KMS-11 (cell line): ENCODE data around the gene SFN.
A peak's percentile ranks its signal among the peaks of the same experiment; 100 is the strongest.
"Not testable (repeated sequence)": the region's sequence is repeated elsewhere in the genome, so short reads cannot be mapped to it uniquely, and the experiment has no call there.

Experiments used
- H2AFZ ChIP-seq: fragments of 200-600 bp; sonication (generic); 2 replicates; pipeline ENCODE4 v1.6.1; 2016; ENCODE audit warnings: antibody characterized with exemption, mixed run types, low read depth
- H3K27ac ChIP-seq: fragments of 200-600 bp; sonication (generic); 2 replicates; pipeline ENCODE4 v1.6.1; 2016; ENCODE audit warnings: mild to moderate bottlenecking, mixed run types
- H3K27me3 ChIP-seq: fragments of 200-600 bp; sonication (generic); 2 replicates; pipeline ENCODE4 v1.6.1; 2017; ENCODE audit warnings: mild to moderate bottlenecking, low read depth, mixed run types, moderate library complexity; ENCODE audit not compliant: insufficient read depth
- H3K36me3 ChIP-seq: fragments of 200-600 bp; sonication (generic); 2 replicates; pipeline ENCODE4 v1.6.1; 2017; ENCODE audit warnings: mild to moderate bottlenecking, mixed run types; ENCODE audit not compliant: insufficient read depth
- H3K4me1 ChIP-seq: fragments of 200-600 bp; sonication (generic); 2 replicates; pipeline ENCODE4 v1.6.1; 2016; ENCODE audit warnings: mild to moderate bottlenecking, low read depth, mixed run types; ENCODE audit not compliant: poor library complexity, severe bottlenecking
- H3K4me2 ChIP-seq: fragments of 200-600 bp; sonication (generic); 2 replicates; pipeline ENCODE4 v1.7.0; 2016; ENCODE audit warnings: mild to moderate bottlenecking, mixed run types
- H3K4me3 ChIP-seq: fragments of 200-600 bp; sonication (generic); IDR thresholded peaks from 2 replicates; pipeline ENCODE4 v1.6.1; 2017; ENCODE audit warnings: low read depth, low read length, mixed read lengths; ENCODE audit not compliant: insufficient read depth
- H3K79me2 ChIP-seq: fragments of 200-600 bp; sonication (generic); 2 replicates; pipeline ENCODE4 v1.6.1; 2016; ENCODE audit warnings: low read depth, mixed run types; ENCODE audit not compliant: insufficient read depth
- H3K9ac ChIP-seq: fragments of 200-600 bp; sonication (generic); 2 replicates; pipeline ENCODE4 v1.6.1; 2016; ENCODE audit warnings: mild to moderate bottlenecking, mixed run types
- H4K20me1 ChIP-seq: fragments of 200-600 bp; sonication (generic); 2 replicates; pipeline ENCODE4 v1.6.1; 2016; ENCODE audit warnings: mild to moderate bottlenecking, mixed run types; ENCODE audit not compliant: insufficient read depth
- CTCF ChIP-seq: fragments of 200-600 bp; sonication (generic); conservative IDR thresholded peaks from 2 replicates; pipeline ENCODE4 v1.6.1; 2017; ENCODE audit warnings: low read depth, mild to moderate bottlenecking, antibody characterized with exemption, low read length, moderate library complexity, mixed read lengths

The SFN gene

GRCh38 chr1:26861889-26862378 lies 1.0 kb upstream of the SFN start:
- no peaks in the 10 kb centered on the region for H3K79me2 ChIP-seq
- no peaks in the 10 kb centered on the region for H3K27me3 ChIP-seq
- H4K20me1 ChIP-seq: no peaks in the 10 kb centered on the region
- no peak overlapping the region for H3K27ac ChIP-seq
- no peaks in the 10 kb centered on the region for H3K36me3 ChIP-seq
- H3K4me2 ChIP-seq: no peak overlapping the region
- H3K9ac ChIP-seq: no peak overlapping the region
- no peak for TF ChIP-seq CTCF
- H2AFZ ChIP-seq: no peak overlapping the region
- H3K4me1 ChIP-seq: peaks cover 14% of the 10 kb centered on the region
- no peak overlapping the region for H3K4me3 ChIP-seq

GRCh38 chr1:26863685-26864077 lies 732 bp downstream of the SFN start:
- Histone ChIP-seq H3K36me3 (no peaks in the 10 kb centered on the region), H3K4me3 (no peak overlapping the region), H2AFZ (peak overlapping the region; percentile 92; the same call in 1 of the 2 replicates), H3K27ac (no peak overlapping the region; the same call in 1 of the 2 replicates), H3K9ac (no peak overlapping the region), H3K27me3 (no peaks in the 10 kb centered on the region), H3K79me2 (no peaks in the 10 kb centered on the region), H3K4me2 (peak overlapping the region; percentile 90; the same call in 1 of the 2 replicates), H4K20me1 (no peaks in the 10 kb centered on the region), H3K4me1 (peaks cover 14% of the 10 kb centered on the region)
- TF ChIP-seq CTCF: no peak

GRCh38 chr1:26864610-26865480 lies 1.9 kb downstream of the SFN start:
- no peak for TF ChIP-seq CTCF
- Histone ChIP-seq H2AFZ (peak overlapping the region; percentile 94), H3K27me3 (no peaks in the 10 kb centered on the region), H3K4me1 (peaks cover 14% of the 10 kb centered on the region), H3K4me2 (peak overlapping the region; percentile 93), H4K20me1 (no peaks in the 10 kb centered on the region), H3K79me2 (no peaks in the 10 kb centered on the region), H3K36me3 (no peaks in the 10 kb centered on the region), H3K9ac (peak overlapping the region; percentile 96), H3K4me3 (peak overlapping the region; percentile 23), H3K27ac (peak overlapping the region; percentile 98)

GRCh38 chr1:26873097-26873496 lies 10.1 kb downstream of the SFN start:
- H3K4me2 ChIP-seq, H3K27ac ChIP-seq, H2AFZ ChIP-seq, H3K4me1 ChIP-seq, H4K20me1 ChIP-seq, H3K27me3 ChIP-seq, H3K9ac ChIP-seq, H3K36me3 ChIP-seq, H3K79me2 ChIP-seq, H3K4me3 ChIP-seq: not testable (repeated sequence)

- H3K4me2 ChIP-seq: no peak overlapping the region
- H4K20me1 ChIP-seq: no peaks in the 10 kb centered on the region
- H3K9ac ChIP-seq: no peak overlapping the region
- no peak overlapping the region for H3K4me3 ChIP-seq
- H3K27ac ChIP-seq: no peak overlapping the region
- no peaks in the 10 kb centered on the region for H3K79me2 ChIP-seq
- H3K36me3 ChIP-seq: no peaks in the 10 kb centered on the region
- H2AFZ ChIP-seq: no peak overlapping the region
- H3K4me1 ChIP-seq: peaks cover 8% of the 10 kb centered on the region
- TF ChIP-seq CTCF: no peak
- H3K27me3 ChIP-seq: no peaks in the 10 kb centered on the region
These were observed 11.9 kb downstream of the SFN start for GRCh38 chr1:26874896-26875295.
